Activated CD8-positive, alpha-beta T cell treated with anti-CD3 and anti-CD28 coated beads for 36 hours (primary cell): ENCODE results near the gene PIAS4. TPM values are rescaled to one million over a fixed set of nuclear protein-coding genes. Genes with fewer than 3 reads are reported as not detected.
"Not testable (repeated sequence)": the region's sequence is repeated elsewhere in the genome, so short reads cannot be mapped to it uniquely, and the experiment has no call there.

ENCODE experiments used
- ATAC-seq: fragments of 200-7000 bp; cut with Tn5 transposase; one replicate; pipeline ENCODE4 v1.10.0; 2021; ENCODE audit warnings: mild to moderate bottlenecking, moderate library complexity
- CTCF ChIA-PET: fragments of 350-600 bp; sonication (Branson Sonifier 250); formaldehyde crosslinking; loops from one replicate; lab custom pipeline; 2021; ENCODE audit warnings: antibody characterized with exemption; lab: Charles Lee
- POLR2A ChIA-PET: fragments of 350-600 bp; sonication (Branson Sonifier 250); formaldehyde crosslinking; loops from one replicate; lab custom pipeline; 2021; ENCODE audit warnings: antibody characterized with exemption; lab: Charles Lee
- DNase-seq: peaks from one replicate; pipeline ENCODE4 v3.0.0-alpha.2; 2020
- H3K27ac Mint-ChIP-seq: one replicate; pipeline ENCODE4 v1.8.0; 2021; ENCODE audit warnings: mild to moderate bottlenecking, mixed read lengths
- H3K27me3 Mint-ChIP-seq: one replicate; pipeline ENCODE4 v1.8.0; 2021; ENCODE audit warnings: mixed read lengths
- H3K36me3 Mint-ChIP-seq: one replicate; pipeline ENCODE4 v1.8.0; 2021; ENCODE audit warnings: low read depth, mixed read lengths
- H3K4me1 Mint-ChIP-seq: one replicate; pipeline ENCODE4 v1.8.0; 2021; ENCODE audit warnings: low read depth, mixed read lengths
- H3K4me3 Mint-ChIP-seq: one replicate; pipeline ENCODE4 v1.8.0; 2021; ENCODE audit warnings: mild to moderate bottlenecking, moderate library complexity, mixed read lengths
- H3K9me3 Mint-ChIP-seq: one replicate; pipeline ENCODE4 v1.8.0; 2021; ENCODE audit warnings: mixed read lengths
- CTCF ChIP-seq: fragments of 200-600 bp; IDR thresholded peaks from one replicate; pipeline ENCODE4 v1.8.0; 2022; ENCODE audit warnings: antibody characterized with exemption, mild to moderate bottlenecking
- intact Hi-C: fragments of 100-400 bp; cut with micrococcal nuclease; formaldehyde crosslinking; loops from one replicate; pipeline ENCODE4 v1.10.0; 2022
- total RNA-seq, 2 experiments: library from RNA; stranded (reverse); gene quantifications; one replicate each; pipeline ENCODE4 v1.2.3, GENCODE V29; 2021

PIAS4 gene
- total RNA-seq, 2 experiments from 2014 or later: 22.2 TPM

GRCh38 chr19:4010808-4011110 lies 3.2 kb downstream of the PIAS4 start:
- Mint-ChIP-seq H3K4me1 (peaks cover 34% of the 10 kb centered on the region), H3K27me3 (no peaks in the 10 kb centered on the region), H3K4me3 (no peak overlapping the region), H3K9me3 (no peaks in the 10 kb centered on the region), H3K27ac (no peak overlapping the region), H3K36me3 (no peaks in the 10 kb centered on the region)
- ChIA-PET POLR2A (interaction anchor here (1.7 kb wide), 1 partner anchor 220 kb away, joined by 3 read pairs; no protein-coding TSS in a partner anchor), CTCF (interaction anchor here (1.2 kb wide), 1 partner anchor 129 kb away, joined by 3 read pairs; no protein-coding TSS in a partner anchor)
- no peak for ATAC-seq
- TF ChIP-seq CTCF: no peak
- intact Hi-C loops: no loop called here
- no peak for DNase-seq

GRCh38 chr19:4011430-4011829 lies 3.9 kb downstream of the PIAS4 start:
- H3K36me3 Mint-ChIP-seq, H3K27me3 Mint-ChIP-seq, ATAC-seq, H3K9me3 Mint-ChIP-seq, H3K27ac Mint-ChIP-seq, H3K4me3 Mint-ChIP-seq, DNase-seq, intact Hi-C loops: not testable (repeated sequence)
- POLR2A ChIA-PET: interaction anchor here (1.2 to 1.7 kb wide), 2 partner anchors 11 to 219 kb away, joined by 3 read pairs; no protein-coding TSS in a partner anchor
- peaks cover 34% of the 10 kb centered on the region for H3K4me1 Mint-ChIP-seq
- CTCF ChIA-PET: interaction anchor here (1.2 kb wide), 1 partner anchor 129 kb away, joined by 3 read pairs; no protein-coding TSS in a partner anchor

- DNase-seq (no peak), ATAC-seq (no peak)
- no peaks in the 10 kb centered on the region for H3K36me3 Mint-ChIP-seq
- no peaks in the 10 kb centered on the region for H3K9me3 Mint-ChIP-seq
- H3K27me3 Mint-ChIP-seq: no peaks in the 10 kb centered on the region
- intact Hi-C loops: no loop called here
- TF ChIP-seq CTCF: no peak
- no peak overlapping the region for H3K27ac Mint-ChIP-seq
- ChIA-PET CTCF (interaction anchor here (1.2 kb wide), 1 partner anchor 128 kb away, joined by 3 read pairs; no protein-coding TSS in a partner anchor), POLR2A (interaction anchor here (1.2 kb wide), 1 partner anchor 10 kb away, joined by 3 read pairs; no protein-coding TSS in a partner anchor)
- H3K4me1 Mint-ChIP-seq: peaks cover 34% of the 10 kb centered on the region
- no peak overlapping the region for H3K4me3 Mint-ChIP-seq
Measured at GRCh38 chr19:4012092-4012974, 4.8 kb downstream of the PIAS4 start.

GRCh38 chr19:4012975-4013634 lies 5.6 kb downstream of the PIAS4 start:
- ChIA-PET CTCF (no interaction called here), POLR2A (no interaction called here)
- no peak for DNase-seq

More at GRCh38 chr19:4012975-4013634, 5.6 kb downstream of the PIAS4 start:
- H3K36me3 Mint-ChIP-seq: no peaks in the 10 kb centered on the region
- H3K27ac Mint-ChIP-seq: no peak overlapping the region
- intact Hi-C loops: no loop called here
- ATAC-seq: no peak
- H3K4me3 Mint-ChIP-seq: no peak overlapping the region
- H3K27me3 Mint-ChIP-seq: no peaks in the 10 kb centered on the region
- TF ChIP-seq CTCF: no peak
- peaks cover 34% of the 10 kb centered on the region for H3K4me1 Mint-ChIP-seq
- no peaks in the 10 kb centered on the region for H3K9me3 Mint-ChIP-seq
